ENCODE data around the gene TCP10L.

The TCP10L gene

GRCh38 chr21:32602099-32602498 is 16.8 kb upstream of the TCP10L start:
- peaks cover 38 to 85% of the 10 kb centered on the region in 2 experiments for H3K36me3 ChIP-seq (ENCODE audit: control insufficient read depth in 2 of 2, insufficient read depth in 1 of 2, low read length in 2 of 2)

DNA sequence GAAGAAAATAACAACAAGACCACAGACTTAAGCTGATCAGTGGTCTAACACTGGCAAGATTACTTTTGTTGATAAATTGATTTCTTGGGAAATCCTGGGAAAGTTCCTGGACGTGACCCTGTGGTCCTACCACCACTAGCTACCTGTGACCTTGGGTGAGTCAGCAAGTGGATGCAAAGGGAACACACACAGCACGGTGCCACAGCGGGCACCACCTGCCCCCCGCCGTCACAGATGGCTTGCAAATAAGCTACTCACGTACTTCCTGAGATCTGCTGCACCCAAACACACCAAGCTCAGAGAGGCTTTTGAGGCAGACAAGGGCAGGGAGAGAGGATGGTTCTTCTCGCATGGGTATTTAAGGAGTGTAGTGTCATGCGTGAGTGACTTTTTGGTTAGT is 14.2 kb upstream of the TCP10L start:
- Histone ChIP-seq H3K9me3 (ENCODE audit: control insufficient read depth, insufficient read depth, low read depth, low read length) (no peaks in the 10 kb centered on the region), H3K36me3 (ENCODE audit: control insufficient read depth in 2 of 2, insufficient read depth in 1 of 2, low read length in 2 of 2) (peaks cover 29 to 61% of the 10 kb centered on the region in 2 experiments), H3K4me1 (ENCODE audit: control insufficient read depth, insufficient read depth, low read length) (no peaks in the 10 kb centered on the region), H3K27ac (ENCODE audit: extremely low read depth, low read depth, low read length) (no peak overlapping the region), H3K4me3 (ENCODE audit: low read depth, low read length) (no peak overlapping the region)
- TF ChIP-seq ZSCAN4 (tag by site-specific recombination; IDR thresholded peaks at IDR 0.05) (no peak), ZIC2 (tag by site-specific recombination; IDR thresholded peaks at IDR 0.05) (peak; percentile 85), ZNF747 (tag by site-specific recombination; IDR thresholded peaks at IDR 0.05) (no peak)
- POLR2A ChIA-PET, result interaction anchor here (0.6 to 0.7 kb wide), 2 partner anchors 9 to 11 kb away, joined by 3 read pairs; no protein-coding TSS in a partner anchor
- CTCF ChIA-PET, result interaction anchor here (0.5 to 5.3 kb wide), 9 partner anchors 10 to 240 kb away, joined by 3 to 209 read pairs (median 8); partner anchors contain the start of genes CFAP298, TCP10L and URB1

More at GRCh38 chr21:32602099-32602498, 16.8 kb upstream of the TCP10L start:
- Histone ChIP-seq H3K27ac (ENCODE audit: extremely low read depth, low read depth, low read length) (no peak overlapping the region), H3K9me3 (ENCODE audit: control insufficient read depth, insufficient read depth, low read depth, low read length) (no peaks in the 10 kb centered on the region), H3K4me1 (ENCODE audit: control insufficient read depth, insufficient read depth, low read length) (no peaks in the 10 kb centered on the region), H3K4me3 (ENCODE audit: low read depth, low read length) (no peak overlapping the region)
- POLR2A ChIA-PET, result interaction anchor here (0.6 to 2.5 kb wide), 3 partner anchors 11 to 201 kb away, joined by 3 to 23 read pairs (median 10); partner anchors contain the start of gene CFAP298
- TF ChIP-seq ZNF184 (tag by site-specific recombination; IDR thresholded peaks at IDR 0.05), result no peak
- TF ChIP-seq ZNF433 (tag by site-specific recombination; IDR thresholded peaks at IDR 0.05; ENCODE audit: low read depth), result no peak
- no peak for TF ChIP-seq ZIC2 (tag by site-specific recombination; IDR thresholded peaks at IDR 0.05)
- TF ChIP-seq ZNF514 (tag by site-specific recombination; IDR thresholded peaks at IDR 0.05), result no peak
- TF ChIP-seq ZNF416 (tag by site-specific recombination; IDR thresholded peaks at IDR 0.05), result no peak
- TF ChIP-seq ZNF529 (tag by site-specific recombination; IDR thresholded peaks at IDR 0.05; ENCODE audit: insufficient replicate concordance), result no peak
- TF ChIP-seq, protein P1, sequence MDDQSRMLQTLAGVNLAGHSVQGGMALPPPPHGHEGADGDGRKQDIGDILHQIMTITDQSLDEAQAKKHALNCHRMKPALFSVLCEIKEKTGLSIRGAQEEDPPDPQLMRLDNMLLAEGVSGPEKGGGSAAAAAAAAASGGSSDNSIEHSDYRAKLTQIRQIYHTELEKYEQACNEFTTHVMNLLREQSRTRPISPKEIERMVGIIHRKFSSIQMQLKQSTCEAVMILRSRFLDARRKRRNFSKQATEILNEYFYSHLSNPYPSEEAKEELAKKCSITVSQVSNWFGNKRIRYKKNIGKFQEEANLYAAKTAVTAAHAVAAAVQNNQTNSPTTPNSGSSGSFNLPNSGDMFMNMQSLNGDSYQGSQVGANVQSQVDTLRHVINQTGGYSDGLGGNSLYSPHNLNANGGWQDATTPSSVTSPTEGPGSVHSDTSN (CRISPR knock-in tag; IDR thresholded peaks at IDR 0.05), result no peak
- no peak for TF ChIP-seq ZNF747 (tag by site-specific recombination; IDR thresholded peaks at IDR 0.05)
- TF ChIP-seq ZFP3 (tag by site-specific recombination; IDR thresholded peaks at IDR 0.05; ENCODE audit: low read depth), result no peak
- no peak for TF ChIP-seq ZNF707 (tag by site-specific recombination; IDR thresholded peaks at IDR 0.05)
- TF ChIP-seq ZFP69B (tag by site-specific recombination; IDR thresholded peaks at IDR 0.05), result no peak
- TF ChIP-seq KLF17 (tag by site-specific recombination; IDR thresholded peaks at IDR 0.05), result no peak
- no peak for TF ChIP-seq ZNF624 (tag by site-specific recombination; IDR thresholded peaks at IDR 0.05)
- no peak for TF ChIP-seq ZNF2 (tag by site-specific recombination; IDR thresholded peaks at IDR 0.05)
- no peak for TF ChIP-seq ZNF555 (tag by site-specific recombination; conservative IDR thresholded peaks at IDR 0.05)
- TF ChIP-seq, protein P2, sequence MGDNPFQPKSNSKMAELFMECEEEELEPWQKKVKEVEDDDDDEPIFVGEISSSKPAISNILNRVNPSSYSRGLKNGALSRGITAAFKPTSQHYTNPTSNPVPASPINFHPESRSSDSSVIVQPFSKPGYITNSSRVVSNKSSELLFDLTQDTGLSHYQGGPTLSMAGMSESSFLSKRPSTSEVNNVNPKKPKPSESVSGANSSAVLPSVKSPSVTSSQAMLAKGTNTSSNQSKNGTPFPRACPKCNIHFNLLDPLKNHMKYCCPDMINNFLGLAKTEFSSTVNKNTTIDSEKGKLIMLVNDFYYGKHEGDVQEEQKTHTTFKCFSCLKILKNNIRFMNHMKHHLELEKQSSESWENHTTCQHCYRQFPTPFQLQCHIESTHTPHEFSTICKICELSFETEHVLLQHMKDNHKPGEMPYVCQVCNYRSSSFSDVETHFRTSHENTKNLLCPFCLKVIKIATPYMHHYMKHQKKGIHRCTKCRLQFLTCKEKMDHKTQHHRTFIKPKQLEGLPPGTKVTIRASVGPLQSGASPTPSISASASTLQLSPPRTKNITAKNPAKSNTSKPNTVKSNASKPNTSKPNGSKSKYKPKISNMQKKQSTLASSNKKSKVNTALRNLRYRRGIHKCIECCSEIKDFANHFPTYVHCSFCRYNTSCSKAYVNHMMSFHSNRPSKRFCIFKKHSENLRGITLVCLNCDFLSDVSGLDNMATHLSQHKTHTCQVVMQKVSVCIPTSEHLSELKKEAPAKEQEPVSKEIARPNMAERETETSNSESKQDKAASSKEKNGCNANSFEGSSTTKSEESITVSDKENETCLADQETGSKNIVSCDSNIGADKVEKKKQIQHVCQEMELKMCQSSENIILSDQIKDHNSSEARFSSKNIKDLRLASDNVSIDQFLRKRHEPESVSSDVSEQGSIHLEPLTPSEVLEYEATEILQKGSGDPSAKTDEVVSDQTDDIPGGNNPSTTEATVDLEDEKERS (tag by site-specific recombination; IDR thresholded peaks at IDR 0.05), result no peak
- CTCF ChIA-PET, result interaction anchor here (0.6 to 5.3 kb wide), 14 partner anchors 9 to 1483 kb away, joined by 3 to 209 read pairs (median 6); partner anchors contain the start of genes CFAP298, TCP10L and URB1
